Measurements from ENCODE around the gene ECEL1.
"Not testable (repeated sequence)": the region's sequence is repeated elsewhere in the genome, so short reads cannot be mapped to it uniquely, and the experiment has no call there.

The ECEL1 gene

DNA sequence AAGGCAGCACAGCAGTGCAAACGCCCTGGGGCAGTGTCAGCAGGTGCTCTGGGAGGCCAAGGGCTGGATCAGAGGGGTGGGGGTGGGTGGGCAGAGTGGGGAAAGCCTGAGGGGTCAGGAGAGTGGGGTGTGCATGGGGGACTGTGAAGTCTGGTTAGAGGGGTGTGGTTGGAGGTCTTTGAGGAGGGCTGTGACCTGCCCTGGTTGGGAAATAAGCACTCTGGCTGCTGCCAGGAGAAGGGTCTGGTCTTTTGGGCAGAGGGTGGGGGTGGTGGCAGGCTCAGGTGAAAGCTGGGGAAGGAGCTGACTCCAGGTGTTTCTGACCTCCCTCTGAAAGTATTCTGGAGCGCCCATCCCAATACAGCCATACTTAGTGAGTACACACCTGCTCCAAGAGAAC, 27.5 kb downstream of the ECEL1 start:
- Histone ChIP-seq H3K27ac (ENCODE audit: low read length) (no peak overlapping the region), H3K4me3 (ENCODE audit: low read depth in 1 of 2, low read length in 2 of 2) (no peak overlapping the region), H3K27me3 (ENCODE audit: low read depth, low read length) (no peaks in the 10 kb centered on the region), H3K4me1 (ENCODE audit: control insufficient read depth in 1 of 2, insufficient read depth in 2 of 2, low read length in 2 of 2) (no peaks in the 10 kb centered on the region), H3K36me3 (ENCODE audit: control insufficient read depth in 1 of 2, insufficient read depth in 2 of 2, low read length in 2 of 2) (no peaks in the 10 kb centered on the region), H3K9me3 (ENCODE audit: control insufficient read depth in 1 of 2, low read length in 2 of 2) (no peaks in the 10 kb centered on the region)

GRCh38 chr2:232459419-232460035, 28.1 kb downstream of the ECEL1 start:
- Histone ChIP-seq H3K36me3 (ENCODE audit: control insufficient read depth in 1 of 2, insufficient read depth in 2 of 2, low read length in 2 of 2) (no peaks in the 10 kb centered on the region), H3K27me3 (ENCODE audit: low read depth, low read length) (no peaks in the 10 kb centered on the region), H3K4me3 (ENCODE audit: low read depth in 1 of 2, low read length in 2 of 2) (no peak overlapping the region), H3K27ac (ENCODE audit: low read length) (no peak overlapping the region), H3K4me1 (ENCODE audit: control insufficient read depth in 1 of 2, insufficient read depth in 2 of 2, low read length in 2 of 2) (no peaks in the 10 kb centered on the region), H3K9me3 (ENCODE audit: control insufficient read depth in 1 of 2, low read length in 2 of 2) (no peaks in the 10 kb centered on the region)

DNA sequence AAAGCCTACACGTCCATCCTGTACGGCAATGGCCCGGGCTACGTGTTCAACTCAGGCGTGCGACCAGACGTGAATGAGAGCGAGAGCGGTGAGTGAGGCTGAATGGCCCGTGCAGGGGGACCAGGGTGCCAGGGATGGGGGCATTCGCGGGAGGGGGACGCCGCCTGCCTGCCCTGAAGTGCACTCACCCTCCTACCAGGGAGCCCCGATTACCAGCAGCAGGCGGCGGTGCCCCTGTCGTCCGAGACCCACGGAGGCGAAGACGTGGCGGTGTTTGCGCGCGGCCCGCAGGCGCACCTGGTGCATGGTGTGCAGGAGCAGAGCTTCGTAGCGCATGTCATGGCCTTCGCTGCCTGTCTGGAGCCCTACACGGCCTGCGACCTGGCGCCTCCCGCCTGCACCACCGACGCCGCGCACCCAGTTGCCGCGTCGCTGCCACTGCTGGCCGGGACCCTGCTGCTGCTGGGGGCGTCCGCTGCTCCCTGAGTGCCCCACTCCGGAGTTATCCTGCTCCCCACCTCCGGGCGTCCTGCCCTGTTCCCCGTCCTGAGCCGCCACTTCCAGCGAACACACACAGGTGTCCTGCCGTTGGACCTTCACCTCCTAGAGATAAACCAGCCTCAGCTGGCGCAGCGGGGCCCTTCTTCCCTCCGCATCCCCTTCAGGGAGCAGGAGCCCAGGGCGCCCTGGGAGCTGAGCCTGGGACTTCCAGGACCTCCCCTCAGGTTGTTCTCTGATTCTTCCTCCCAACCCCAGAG, 28.8 kb downstream of the ECEL1 start:
- H3K27ac ChIP-seq (ENCODE audit: low read length) = no peak overlapping the region
- H3K4me1 ChIP-seq (ENCODE audit: control insufficient read depth in 1 of 2, insufficient read depth in 2 of 2, low read length in 2 of 2) = no peaks in the 10 kb centered on the region
- no peaks in the 10 kb centered on the region for H3K9me3 ChIP-seq (ENCODE audit: control insufficient read depth in 1 of 2, low read length in 2 of 2)
- H3K27me3 ChIP-seq (ENCODE audit: low read depth, low read length) = no peaks in the 10 kb centered on the region
- no peaks in the 10 kb centered on the region for H3K36me3 ChIP-seq (ENCODE audit: control insufficient read depth in 1 of 2, insufficient read depth in 2 of 2, low read length in 2 of 2)
- no peak overlapping the region for H3K4me3 ChIP-seq (ENCODE audit: low read depth in 1 of 2, low read length in 2 of 2)

DNA sequence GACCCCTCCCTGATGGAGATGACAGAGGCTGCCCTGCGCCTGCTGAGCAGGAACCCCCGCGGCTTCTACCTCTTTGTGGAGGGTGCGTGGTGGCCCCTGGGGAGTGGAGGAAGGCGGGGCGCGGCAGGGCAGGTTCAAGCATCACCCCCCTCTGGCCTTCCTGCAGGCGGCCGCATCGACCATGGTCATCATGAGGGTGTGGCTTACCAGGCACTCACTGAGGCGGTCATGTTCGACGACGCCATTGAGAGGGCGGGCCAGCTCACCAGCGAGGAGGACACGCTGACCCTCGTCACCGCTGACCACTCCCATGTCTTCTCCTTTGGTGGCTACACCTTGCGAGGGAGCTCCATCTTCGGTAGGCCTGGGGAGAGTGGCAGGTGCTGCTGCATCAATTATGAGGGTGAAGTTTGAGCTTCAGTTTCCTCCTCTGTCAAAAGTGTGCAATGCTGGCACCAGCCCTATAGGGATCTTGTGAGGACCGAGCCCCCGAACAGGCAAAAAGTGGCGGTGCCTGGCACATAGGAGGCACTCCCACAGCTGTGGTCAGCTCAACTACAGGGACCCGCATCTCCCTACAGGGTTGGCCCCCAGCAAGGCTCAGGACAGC, 29.5 kb downstream of the ECEL1 start:
- H3K27ac ChIP-seq (ENCODE audit: low read length) = no peak overlapping the region
- H3K4me1 ChIP-seq (ENCODE audit: control insufficient read depth in 1 of 2, insufficient read depth in 2 of 2, low read length in 2 of 2) = no peaks in the 10 kb centered on the region
- H3K9me3 ChIP-seq (ENCODE audit: control insufficient read depth in 1 of 2, low read length in 2 of 2) = no peaks in the 10 kb centered on the region
- H3K27me3 ChIP-seq (ENCODE audit: low read depth, low read length) = no peaks in the 10 kb centered on the region
- H3K4me3 ChIP-seq (ENCODE audit: low read depth in 1 of 2, low read length in 2 of 2) = no peak overlapping the region
- no peaks in the 10 kb centered on the region for H3K36me3 ChIP-seq (ENCODE audit: control insufficient read depth in 1 of 2, insufficient read depth in 2 of 2, low read length in 2 of 2)

DNA sequence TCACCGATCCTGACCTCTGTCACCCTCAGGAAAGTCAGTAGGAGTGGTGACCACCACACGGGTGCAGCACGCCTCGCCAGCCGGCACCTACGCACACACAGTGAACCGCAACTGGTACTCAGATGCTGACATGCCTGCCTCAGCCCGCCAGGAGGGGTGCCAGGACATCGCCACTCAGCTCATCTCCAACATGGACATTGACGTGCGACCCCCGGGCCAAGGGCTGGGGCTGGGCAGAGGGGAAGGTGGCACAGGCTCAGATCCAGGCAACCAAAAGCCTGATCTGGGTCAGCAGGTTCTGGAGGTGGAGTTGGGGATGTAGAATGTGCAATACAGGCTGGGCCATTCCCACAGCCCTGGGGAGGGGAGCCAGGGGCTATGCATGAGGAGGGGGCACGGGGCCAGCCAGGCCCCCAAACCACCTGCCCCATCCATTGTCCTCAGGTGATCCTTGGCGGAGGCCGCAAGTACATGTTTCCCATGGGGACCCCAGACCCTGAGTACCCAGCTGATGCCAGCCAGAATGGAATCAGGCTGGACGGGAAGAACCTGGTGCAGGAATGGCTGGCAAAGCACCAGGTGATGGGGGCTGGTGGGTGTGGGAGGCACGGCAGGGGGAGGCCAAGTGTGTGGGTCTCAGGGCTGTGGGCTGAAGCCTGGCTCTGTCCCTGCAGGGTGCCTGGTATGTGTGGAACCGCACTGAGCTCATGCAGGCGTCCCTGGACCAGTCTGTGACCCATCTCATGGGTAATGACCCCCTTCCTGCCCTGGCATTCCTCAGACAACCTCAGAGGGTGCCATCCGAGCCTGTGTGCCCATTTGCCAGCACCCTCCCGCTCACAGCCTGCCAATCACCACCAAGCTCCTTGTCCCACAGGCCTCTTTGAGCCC, 30.3 kb downstream of the ECEL1 start:
- H3K9me3 ChIP-seq (ENCODE audit: control insufficient read depth in 1 of 2, low read length in 2 of 2) = no peaks in the 10 kb centered on the region
- no peak overlapping the region for H3K4me3 ChIP-seq (ENCODE audit: low read depth in 1 of 2, low read length in 2 of 2)
- no peaks in the 10 kb centered on the region for H3K36me3 ChIP-seq (ENCODE audit: control insufficient read depth in 1 of 2, insufficient read depth in 2 of 2, low read length in 2 of 2)
- H3K27ac ChIP-seq (ENCODE audit: low read length) = no peak overlapping the region
- no peaks in the 10 kb centered on the region for H3K4me1 ChIP-seq (ENCODE audit: control insufficient read depth in 1 of 2, insufficient read depth in 2 of 2, low read length in 2 of 2)
- H3K27me3 ChIP-seq (ENCODE audit: low read depth, low read length) = no peaks in the 10 kb centered on the region

DNA sequence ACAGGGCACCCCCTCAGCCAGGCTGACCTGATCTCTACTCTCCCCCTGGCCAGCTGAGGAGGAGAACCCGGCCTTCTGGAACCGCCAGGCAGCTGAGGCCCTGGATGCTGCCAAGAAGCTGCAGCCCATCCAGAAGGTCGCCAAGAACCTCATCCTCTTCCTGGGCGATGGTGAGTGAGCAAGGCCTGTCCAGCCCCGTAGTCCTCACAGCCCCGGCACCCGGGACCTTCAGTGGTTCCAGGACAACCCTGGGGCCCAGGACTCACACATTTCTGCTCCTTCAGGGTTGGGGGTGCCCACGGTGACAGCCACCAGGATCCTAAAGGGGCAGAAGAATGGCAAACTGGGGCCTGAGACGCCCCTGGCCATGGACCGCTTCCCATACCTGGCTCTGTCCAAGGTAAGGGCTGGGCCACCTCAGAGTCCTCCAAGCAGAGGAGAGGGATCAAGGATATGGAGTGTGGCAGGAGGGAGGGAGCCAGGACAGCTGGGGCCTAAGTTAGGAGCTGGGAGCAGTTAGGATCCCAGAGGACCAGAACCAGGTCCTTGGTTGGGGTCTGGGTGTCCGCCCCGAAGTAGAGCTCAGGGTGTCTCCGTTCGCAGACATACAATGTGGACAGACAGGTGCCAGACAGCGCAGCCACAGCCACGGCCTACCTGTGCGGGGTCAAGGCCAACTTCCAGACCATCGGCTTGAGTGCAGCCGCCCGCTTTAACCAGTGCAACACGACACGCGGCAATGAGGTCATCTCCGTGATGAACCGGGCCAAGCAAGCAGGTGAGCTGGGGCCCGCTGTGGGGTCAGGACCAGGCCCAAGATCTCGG, 31.1 kb downstream of the ECEL1 start:
- Histone ChIP-seq H3K4me3 (ENCODE audit: low read depth in 1 of 2, low read length in 2 of 2) (no peak overlapping the region), H3K4me1 (ENCODE audit: control insufficient read depth in 1 of 2, insufficient read depth in 2 of 2, low read length in 2 of 2) (no peaks in the 10 kb centered on the region), H3K36me3 (ENCODE audit: control insufficient read depth in 1 of 2, insufficient read depth in 2 of 2, low read length in 2 of 2) (no peaks in the 10 kb centered on the region), H3K27ac (ENCODE audit: low read length) (no peak overlapping the region), H3K9me3 (ENCODE audit: control insufficient read depth in 1 of 2, low read length in 2 of 2) (no peaks in the 10 kb centered on the region), H3K27me3 (ENCODE audit: low read depth, low read length) (no peaks in the 10 kb centered on the region)

- Histone ChIP-seq H3K9me3 (ENCODE audit: control insufficient read depth in 1 of 2, low read length in 2 of 2) (no peaks in the 10 kb centered on the region), H3K4me3 (ENCODE audit: low read depth in 1 of 2, low read length in 2 of 2) (no peak within 1 kb of the TSS), H3K4me1 (ENCODE audit: control insufficient read depth in 1 of 2, insufficient read depth in 2 of 2, low read length in 2 of 2) (no peaks in the 10 kb centered on the region), H3K36me3 (ENCODE audit: control insufficient read depth in 1 of 2, insufficient read depth in 2 of 2, low read length in 2 of 2) (no peaks in the 10 kb centered on the region), H3K27me3 (ENCODE audit: low read depth, low read length) (no peaks in the 10 kb centered on the region), H3K27ac (ENCODE audit: low read length) (no peak within 1 kb of the TSS)
These were observed 32.0 kb downstream of the ECEL1 start, which contains the start of gene ALPI for GRCh38 chr2:232455426-232456255. TSS of gene ALPI (plus strand) at chr2:232456153. CDS start at chr2:232456200, 47 bp downstream.

GRCh38 chr2:232454630-232455029, 33.0 kb downstream of the ECEL1 start:
- no peaks in the 10 kb centered on the region for H3K27me3 ChIP-seq (ENCODE audit: low read depth, low read length)
- no peaks in the 10 kb centered on the region for H3K4me1 ChIP-seq (ENCODE audit: control insufficient read depth in 1 of 2, insufficient read depth in 2 of 2, low read length in 2 of 2)
- H3K4me3 ChIP-seq (ENCODE audit: low read depth in 1 of 2, low read length in 2 of 2) = no peak overlapping the region
- H3K27ac ChIP-seq (ENCODE audit: low read length) = no peak overlapping the region
- no peaks in the 10 kb centered on the region for H3K9me3 ChIP-seq (ENCODE audit: control insufficient read depth in 1 of 2, low read length in 2 of 2)
- H3K36me3 ChIP-seq (ENCODE audit: control insufficient read depth in 1 of 2, insufficient read depth in 2 of 2, low read length in 2 of 2) = no peaks in the 10 kb centered on the region

DNA sequence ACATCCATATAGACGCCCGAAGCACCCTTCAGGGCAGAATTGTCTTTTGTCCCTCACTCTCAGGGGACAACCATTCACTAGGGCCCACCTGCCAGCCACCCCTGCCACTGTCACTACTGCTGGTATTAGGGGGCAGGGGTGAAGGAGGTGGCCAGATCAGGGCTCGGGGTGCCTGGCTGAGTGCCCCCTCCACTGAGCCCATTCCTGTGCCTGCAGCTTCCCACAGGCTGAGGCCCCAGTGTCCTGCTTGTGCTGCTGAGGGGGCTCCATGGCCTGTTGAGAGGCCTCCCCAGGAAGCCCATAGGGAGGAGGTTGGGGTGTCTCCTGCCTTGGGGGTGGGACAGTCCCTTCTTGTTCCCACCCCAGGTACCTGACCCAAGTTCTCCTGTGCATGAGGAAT, 36.0 kb downstream of the ECEL1 start:
- H3K36me3 ChIP-seq (ENCODE audit: control insufficient read depth in 1 of 2, insufficient read depth in 2 of 2, low read length in 2 of 2); H3K9me3 ChIP-seq (ENCODE audit: control insufficient read depth in 1 of 2, low read length in 2 of 2); H3K27ac ChIP-seq (ENCODE audit: low read length); H3K4me3 ChIP-seq (ENCODE audit: low read depth in 1 of 2, low read length in 2 of 2); H3K4me1 ChIP-seq (ENCODE audit: control insufficient read depth in 1 of 2, insufficient read depth in 2 of 2, low read length in 2 of 2); H3K27me3 ChIP-seq (ENCODE audit: low read depth, low read length): not testable (repeated sequence)

- Histone ChIP-seq H3K4me1 (ENCODE audit: control insufficient read depth in 1 of 2, insufficient read depth in 2 of 2, low read length in 2 of 2) (no peaks in the 10 kb centered on the region), H3K4me3 (ENCODE audit: low read depth in 1 of 2, low read length in 2 of 2) (no peak overlapping the region), H3K9me3 (ENCODE audit: control insufficient read depth in 1 of 2, low read length in 2 of 2) (no peaks in the 10 kb centered on the region), H3K27ac (ENCODE audit: low read length) (no peak overlapping the region), H3K36me3 (ENCODE audit: control insufficient read depth in 1 of 2, insufficient read depth in 2 of 2, low read length in 2 of 2) (no peaks in the 10 kb centered on the region), H3K27me3 (ENCODE audit: low read depth, low read length) (no peaks in the 10 kb centered on the region)
These were observed 37.7 kb downstream of the ECEL1 start for GRCh38 chr2:232449964-232450363.
